ENCODE data around the gene FREY1.

The FREY1 gene

GRCh38 chr11:45917623-45918330 lies 10.7 kb upstream of the FREY1 start, which contains the start of gene PEX16 (continued):
- TF ChIP-seq SP2 (tag by site-specific recombination; IDR thresholded peaks at IDR 0.05): peak; percentile 94
- peak; percentile 18 for TF ChIP-seq ZBTB26 (tag by site-specific recombination; optimal IDR thresholded peaks at IDR 0.05)
- TF ChIP-seq KLF8 (tag by site-specific recombination; IDR thresholded peaks at IDR 0.05): peak; percentile 40; the same call in 1 of the 2 replicates
- peak; percentile 51; the same call in 1 of the 2 replicates for TF ChIP-seq ZXDB (tag by site-specific recombination; IDR thresholded peaks at IDR 0.05)
- 0 out of 2 replicates have a peak, but pooled peaks have one; percentile 27 for TF ChIP-seq ZNF629 (tag by site-specific recombination; IDR thresholded peaks at IDR 0.05)
- TF ChIP-seq ZNF394 (tag by site-specific recombination; IDR thresholded peaks at IDR 0.05; ENCODE audit: borderline replicate concordance): peak; percentile 26; the same call in 1 of the 2 replicates
- peak; percentile 99 for TF ChIP-seq ZNF580 (tag by site-specific recombination; IDR thresholded peaks at IDR 0.05)
- peak; percentile 92 for TF ChIP-seq SP3 (tag by site-specific recombination; IDR thresholded peaks at IDR 0.05)
- peak; percentile 99 for TF ChIP-seq ZBTB6 (tag by site-specific recombination; IDR thresholded peaks at IDR 0.05)
- peak; percentile 86 for TF ChIP-seq ZEB2 (tag by site-specific recombination; IDR thresholded peaks at IDR 0.05)

- H3K4me3 ChIP-seq (ENCODE audit: low read depth, low read length): peak overlapping the region; percentile 96
- no peaks in the 10 kb centered on the region for H3K9me3 ChIP-seq (ENCODE audit: control insufficient read depth, insufficient read depth, low read depth, low read length)
- H3K36me3 ChIP-seq (ENCODE audit: control insufficient read depth in 2 of 2, insufficient read depth in 1 of 2, low read length in 2 of 2): peaks cover 0 to 35% of the 10 kb centered on the region in 2 experiments; a peak in 2 of 3 replicates
- peak overlapping the region; percentile 46; the same call in 1 of the 2 replicates for H3K27ac ChIP-seq (ENCODE audit: extremely low read depth, low read depth, low read length)
- TF ChIP-seq ZNF529 (tag by site-specific recombination; IDR thresholded peaks at IDR 0.05; ENCODE audit: insufficient replicate concordance): no peak
- no peak for TF ChIP-seq ZNF560 (tag by site-specific recombination; IDR thresholded peaks at IDR 0.05; ENCODE audit: borderline replicate concordance)
- no peak for TF ChIP-seq SP2 (tag by site-specific recombination; IDR thresholded peaks at IDR 0.05)
- no peak for TF ChIP-seq ZFP37 (tag by site-specific recombination; IDR thresholded peaks at IDR 0.05)
- TF ChIP-seq AEBP2 (tag by site-specific recombination; IDR thresholded peaks at IDR 0.05; ENCODE audit: borderline replicate concordance): no peak
- TF ChIP-seq SCRT1 (tag by site-specific recombination; IDR thresholded peaks at IDR 0.05; ENCODE audit: borderline replicate concordance): no peak
- TF ChIP-seq INSM2 (tag by site-specific recombination; IDR thresholded peaks at IDR 0.05): no peak
- no peak for TF ChIP-seq ZBTB8A (tag by site-specific recombination; IDR thresholded peaks at IDR 0.05)
- no peak for TF ChIP-seq KLF17 (tag by site-specific recombination; IDR thresholded peaks at IDR 0.05)
- TF ChIP-seq ZNF777 (tag by site-specific recombination; IDR thresholded peaks at IDR 0.05; ENCODE audit: borderline replicate concordance): no peak
- no peak for TF ChIP-seq ELK4 (IDR thresholded peaks at IDR 0.05; ENCODE audit: borderline replicate concordance, low read depth, low read length)
- TF ChIP-seq WT1 (tag by site-specific recombination; IDR thresholded peaks at IDR 0.05): no peak
- no peak for TF ChIP-seq TSHZ1 (tag by site-specific recombination; IDR thresholded peaks at IDR 0.05; ENCODE audit: borderline replicate concordance)
- TF ChIP-seq ZNF292 (tag by site-specific recombination; IDR thresholded peaks at IDR 0.05; ENCODE audit: borderline replicate concordance, low read depth): no peak
- no peaks in the 10 kb centered on the region; the same call in 1 of the 2 replicates for H3K4me1 ChIP-seq (ENCODE audit: control insufficient read depth, insufficient read depth, low read length)
- CTCF ChIA-PET: interaction anchor here (0.7 to 2.0 kb wide), 4 partner anchors 45 to 89 kb away, joined by 3 to 7 read pairs (median 4); no protein-coding TSS in a partner anchor
- POLR2A ChIA-PET: interaction anchor here (0.9 to 2.1 kb wide), 7 partner anchors 10 to 320 kb away, joined by 3 to 10 read pairs (median 4); partner anchors contain the start of gene FREY1
These were observed 10.2 kb upstream of the FREY1 start for GRCh38 chr11:45917286-45917622.

Measured in HEK293 (cell line).